T-helper 1 cell (primary cell): Measurements from ENCODE around the gene GABARAPL1.
"Not testable (repeated sequence)": the region's sequence is repeated elsewhere in the genome, so short reads cannot be mapped to it uniquely, and the experiment has no call there.

Experiments used
- DNase-seq, 5 donors: peaks; one replicate each; pipeline ENCODE4 v3.0.0-alpha.2; 2012 to 2020
- total RNA-seq, 4 donors: gene quantifications; one replicate each; lab custom pipeline; 2026; lab: John Stamatoyannopoulos, UW

Gene GABARAPL1
- total RNA-seq, result 97.9 to 231 (median 140) reads per million in 4 donors

DNA sequence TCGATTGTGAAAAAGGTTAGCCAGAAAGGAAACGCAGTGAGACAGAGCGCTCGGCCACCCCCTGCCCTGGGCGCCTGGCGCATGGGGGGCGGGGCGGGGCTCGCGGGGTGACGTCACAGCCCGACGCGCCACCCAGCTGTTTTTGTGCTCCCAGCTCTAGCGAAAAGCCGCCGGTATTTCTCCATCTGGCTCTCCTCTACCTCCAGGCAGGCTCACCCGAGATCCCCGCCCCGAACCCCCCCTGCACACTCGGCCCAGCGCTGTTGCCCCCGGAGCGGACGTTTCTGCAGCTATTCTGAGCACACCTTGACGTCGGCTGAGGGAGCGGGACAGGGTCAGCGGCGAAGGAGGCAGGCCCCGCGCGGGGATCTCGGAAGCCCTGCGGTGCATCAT is at the start of gene GABARAPL1:
GABARAPL1 (plus strand) TSS at position 139 of the 393 bp plus-strand sequence; CDS start at position 392, 253 bp downstream.
- peak; percentile 65 to 81 (median 75) for DNase-seq

DNA sequence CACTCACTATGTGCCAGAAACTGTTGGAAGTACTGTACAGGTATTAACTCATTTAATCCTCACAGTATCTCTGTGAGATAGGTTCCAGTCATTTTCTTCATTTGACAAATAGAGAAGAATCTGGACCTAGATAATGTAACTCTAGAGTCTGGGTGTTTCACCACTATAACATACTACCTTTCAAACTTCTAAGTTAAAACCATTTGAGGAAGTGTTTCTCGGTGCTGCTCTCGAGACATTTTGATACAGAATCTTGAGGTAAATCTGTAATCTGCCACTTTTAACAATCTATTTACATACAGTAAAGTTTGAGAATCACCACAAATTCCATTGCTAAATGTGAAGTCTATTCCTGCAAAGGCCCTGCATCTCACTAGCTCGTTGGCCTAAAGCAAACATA is 49.6 kb upstream of the GABARAPL1 start:
- no peak for DNase-seq

DNA sequence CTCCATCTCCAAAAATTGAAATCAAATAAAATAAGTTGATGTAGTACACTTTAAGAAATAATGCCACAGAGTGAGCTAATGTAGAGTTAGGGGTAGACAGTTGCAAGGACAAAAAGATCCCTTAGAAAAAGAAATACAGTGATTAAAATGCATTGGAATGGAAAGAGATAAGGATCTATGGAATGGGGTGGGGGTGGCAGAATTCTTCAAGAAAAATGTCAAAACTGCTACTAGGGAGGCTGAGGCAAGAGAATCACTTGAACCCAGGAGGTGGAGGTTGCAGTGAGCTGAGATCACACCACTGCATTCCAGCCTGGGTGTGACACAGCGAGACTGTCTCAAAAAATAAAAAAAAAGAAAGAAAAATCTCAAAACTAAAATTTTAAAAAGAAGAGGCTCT is 47.3 kb upstream of the GABARAPL1 start:
- no peak for DNase-seq

DNA sequence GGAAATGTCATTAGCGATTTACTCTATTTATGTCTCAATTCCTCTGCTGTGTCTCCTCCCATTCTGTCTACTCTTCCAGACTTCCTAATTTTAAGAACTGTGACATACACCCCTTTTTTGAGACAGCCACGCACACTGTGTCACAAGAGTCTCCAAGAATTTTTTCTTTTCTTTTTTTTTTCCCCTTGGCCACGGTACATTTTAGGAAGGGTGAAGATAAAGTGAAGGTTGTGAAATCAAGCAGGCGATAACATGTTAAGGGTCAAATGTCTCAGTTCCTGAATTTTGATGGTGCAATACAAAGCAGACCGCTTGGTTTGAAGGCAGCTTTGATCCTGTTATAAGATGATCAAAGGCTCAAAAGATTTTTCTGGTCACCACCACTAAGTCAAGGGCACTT is 45.1 kb upstream of the GABARAPL1 start:
- no peak for DNase-seq

DNA sequence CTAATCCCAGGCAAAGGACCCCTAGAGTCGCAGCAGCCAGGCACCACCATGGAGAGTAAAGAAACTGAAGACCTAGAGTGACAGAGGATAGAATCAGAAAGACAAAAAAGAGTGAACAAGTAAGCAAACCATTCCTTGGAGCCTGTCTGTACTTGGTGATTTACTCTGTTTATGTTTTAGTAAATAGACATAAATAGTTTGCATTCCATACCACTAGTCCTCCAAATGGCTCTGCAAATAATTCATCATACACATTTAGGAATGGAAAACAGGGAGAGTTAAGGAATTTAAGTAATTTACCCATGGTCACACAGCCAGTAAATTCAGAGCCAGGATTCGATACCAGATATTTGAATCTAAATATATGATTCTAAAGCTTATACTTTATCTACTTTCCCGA is 43.6 kb upstream of the GABARAPL1 start:
- DNase-seq, result no peak

DNA sequence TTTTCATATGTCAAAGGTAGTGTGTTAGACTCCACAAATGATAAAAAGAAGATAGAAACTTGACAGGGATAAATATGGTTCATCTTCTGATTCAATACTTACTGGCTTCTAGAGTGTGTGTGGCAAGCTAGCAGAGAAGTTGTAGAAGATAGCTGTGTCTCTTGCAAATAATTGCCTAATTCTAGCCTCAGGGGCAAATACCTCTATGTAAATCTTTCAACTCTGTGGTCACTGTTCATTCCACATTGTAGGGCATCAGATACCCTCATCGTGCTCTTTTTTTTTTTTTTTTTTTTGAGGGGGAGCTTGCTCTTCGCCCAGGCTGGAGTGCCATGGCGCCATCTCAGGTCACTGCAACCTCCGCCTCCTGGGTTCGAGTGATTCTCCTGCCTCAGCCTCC is 42.5 kb upstream of the GABARAPL1 start:
- DNase-seq, result no peak

DNA sequence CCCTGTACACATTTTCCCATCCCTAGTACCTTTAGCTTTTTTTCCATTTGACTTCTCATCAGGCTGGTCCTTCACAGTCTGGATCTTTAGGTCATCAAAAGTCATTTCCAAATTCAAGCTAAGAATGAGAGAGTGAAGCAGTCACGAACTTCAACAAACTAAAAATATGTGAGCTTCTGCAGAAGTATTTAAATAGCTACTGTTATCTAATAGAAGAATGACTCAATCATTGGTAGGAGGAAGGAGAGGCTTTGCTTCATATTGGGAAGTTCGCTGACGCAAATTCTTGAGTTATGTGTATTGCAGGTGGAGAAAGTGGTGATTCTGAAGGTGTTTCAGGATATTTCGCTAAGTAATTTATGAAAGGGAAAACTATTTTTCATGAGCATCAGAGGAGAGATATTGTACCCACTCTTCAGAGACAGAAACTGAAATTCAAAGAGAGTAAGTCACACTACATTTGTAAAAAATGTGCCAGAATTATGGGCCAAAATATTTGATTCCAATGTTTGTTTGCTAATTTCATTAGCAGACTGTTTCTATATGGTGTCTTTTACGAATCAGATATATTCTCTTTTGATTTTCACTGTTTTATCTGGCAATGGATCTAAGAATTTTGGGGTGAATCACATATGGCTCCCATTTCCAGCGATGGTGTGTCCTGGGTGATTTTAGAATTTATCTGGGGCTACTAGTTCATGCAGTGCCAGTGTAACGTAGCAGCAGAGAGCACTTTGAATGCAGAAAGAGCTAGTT is 40.5 kb upstream of the GABARAPL1 start, which contains the start of gene OLR1:
OLR1 (minus strand) TSS at position 160 of the 756 bp plus-strand sequence; CDS start at position 105, 55 bp downstream.
- no peak for DNase-seq

DNA sequence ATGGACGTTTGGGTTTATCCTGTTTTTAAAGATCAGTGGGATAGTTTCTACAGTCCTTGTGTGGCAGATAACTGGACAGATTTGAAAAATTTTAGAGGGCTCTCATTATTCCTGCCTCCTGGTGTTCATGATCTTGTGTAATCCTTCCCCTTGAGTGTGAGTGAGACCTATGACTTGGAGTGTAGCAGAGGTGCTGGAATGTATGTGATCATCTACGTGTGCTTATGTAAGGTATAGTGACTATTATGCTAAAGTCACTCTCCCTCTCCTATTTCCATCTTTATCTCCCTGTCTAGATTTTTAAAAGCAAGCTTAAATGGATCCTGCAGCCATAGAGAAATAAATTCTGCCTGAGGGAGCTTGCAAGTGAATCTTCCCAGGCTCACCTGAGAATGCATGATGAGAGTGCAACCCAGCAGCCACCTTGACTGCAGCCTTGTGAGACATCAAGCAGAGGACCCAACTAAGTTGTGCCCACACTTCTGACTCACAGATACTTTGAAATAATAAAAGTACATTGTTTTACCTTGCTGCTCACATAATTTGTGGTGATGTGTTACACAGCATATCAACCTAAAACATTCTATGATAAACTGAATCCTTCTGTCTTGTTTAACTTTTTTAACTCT is 37.6 kb upstream of the GABARAPL1 start:
- DNase-seq, result no peak

DNA sequence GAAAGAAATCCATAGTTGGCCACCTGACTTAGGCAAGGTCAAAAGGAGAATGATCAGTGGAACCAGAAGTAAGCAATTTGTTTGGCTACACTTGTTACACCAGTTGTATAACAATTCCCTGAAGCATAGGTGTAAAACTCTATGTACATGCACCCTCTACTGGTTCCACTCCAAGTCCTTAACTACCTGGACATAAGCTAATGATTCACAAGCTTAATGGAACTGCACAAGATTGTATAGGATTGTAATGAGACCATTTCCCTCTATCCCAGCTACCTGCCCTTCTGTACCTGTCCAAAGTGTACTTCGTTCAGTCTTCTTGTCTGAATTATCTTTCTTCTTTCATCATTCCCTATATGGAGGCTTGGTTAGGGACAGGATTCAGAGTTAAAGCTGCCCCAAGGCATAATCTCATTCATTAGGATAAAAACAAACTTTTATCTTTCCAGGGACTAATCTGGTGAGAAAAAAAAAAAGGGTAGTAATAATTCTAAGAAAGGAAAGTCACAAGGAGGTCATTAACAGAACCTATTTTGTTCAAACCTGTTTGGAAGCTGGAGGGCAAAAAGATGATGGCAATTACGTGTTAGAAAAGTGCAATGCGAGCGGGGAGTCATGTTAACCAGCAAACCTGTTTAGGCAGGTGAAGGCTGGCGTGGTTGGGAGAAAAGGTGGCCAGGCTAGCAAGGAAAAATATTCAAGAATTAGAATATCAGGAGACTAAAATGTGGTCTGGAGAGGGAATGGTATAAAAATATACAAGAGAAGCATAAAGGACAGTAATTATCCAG is 36.6 kb upstream of the GABARAPL1 start:
- no peak for DNase-seq

DNA sequence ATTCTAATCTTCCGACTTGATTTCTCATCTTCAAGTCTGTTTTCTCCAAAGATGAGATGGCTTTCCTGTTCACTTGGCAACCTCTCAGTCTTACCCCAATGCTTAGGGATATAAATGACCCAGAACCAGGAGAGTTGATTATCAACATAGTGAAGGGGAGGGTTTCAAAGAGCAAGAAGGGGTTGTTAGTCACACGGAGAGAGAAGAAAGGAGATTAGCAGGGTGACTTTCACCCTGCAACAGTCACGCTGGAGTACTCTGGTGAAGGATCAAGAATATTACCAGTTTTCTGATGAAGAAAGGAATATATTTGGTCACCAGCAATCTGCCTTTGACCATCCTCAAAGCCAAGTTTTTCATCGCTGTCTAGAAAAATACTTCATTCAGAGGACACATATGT is 33.9 kb upstream of the GABARAPL1 start, which contains the start of gene TMEM52B:
TMEM52B (plus strand) TSS at position 212 of the 400 bp plus-strand sequence. CDS start 543 bp downstream, outside the sequence.
- no peak for DNase-seq

DNA sequence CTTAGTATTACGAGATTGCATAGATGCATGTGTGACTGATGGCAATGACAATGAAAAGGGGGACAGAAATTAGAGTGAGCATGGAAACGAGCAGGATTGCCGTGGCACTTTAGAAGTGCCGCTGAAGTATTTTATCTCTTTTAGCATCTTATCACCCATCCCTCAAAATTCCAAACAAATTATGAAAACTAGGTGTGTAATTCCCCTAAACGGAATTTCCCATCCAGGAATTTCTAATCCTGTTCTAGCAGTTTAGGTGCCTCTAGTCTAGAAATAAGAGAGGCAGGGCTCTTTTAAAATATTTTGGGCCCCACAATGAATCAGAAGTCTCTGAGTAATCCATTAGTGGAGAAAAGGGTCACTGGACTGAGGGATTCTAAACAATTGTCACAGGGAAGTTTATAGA is 32.9 kb upstream of the GABARAPL1 start:
- no peak for DNase-seq

DNA sequence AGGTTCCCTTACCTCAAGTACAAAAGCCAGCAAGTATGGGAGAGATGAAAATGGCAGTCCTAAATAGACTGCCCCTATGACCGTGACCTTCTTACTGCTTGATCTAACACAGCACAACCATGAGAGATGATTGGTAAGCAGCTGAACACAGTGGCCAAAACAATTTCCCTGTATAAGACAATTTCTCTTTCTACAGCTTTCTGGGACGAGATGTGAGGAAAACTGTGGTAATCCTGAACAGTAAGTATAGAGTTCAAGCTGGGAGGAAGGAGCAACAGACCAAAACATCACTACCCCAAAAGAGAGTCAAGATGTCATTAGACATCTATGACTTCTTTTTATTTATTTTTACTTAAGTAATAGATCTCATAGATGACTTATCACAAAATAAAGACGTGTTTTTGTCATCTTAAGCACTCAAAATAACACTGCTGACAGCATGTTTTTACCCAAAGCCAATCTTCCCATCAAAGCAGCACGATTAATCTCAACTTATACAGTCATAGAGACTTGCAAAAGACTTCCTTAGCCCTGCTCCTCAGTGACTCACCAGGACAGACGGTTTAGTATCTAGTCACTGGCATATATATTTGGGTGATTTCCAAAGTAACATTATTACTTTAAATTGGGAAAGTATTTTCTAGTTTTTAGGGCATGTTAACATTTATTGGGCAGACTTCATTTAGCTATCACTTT is 30.2 kb upstream of the GABARAPL1 start:
- no peak for DNase-seq

DNA sequence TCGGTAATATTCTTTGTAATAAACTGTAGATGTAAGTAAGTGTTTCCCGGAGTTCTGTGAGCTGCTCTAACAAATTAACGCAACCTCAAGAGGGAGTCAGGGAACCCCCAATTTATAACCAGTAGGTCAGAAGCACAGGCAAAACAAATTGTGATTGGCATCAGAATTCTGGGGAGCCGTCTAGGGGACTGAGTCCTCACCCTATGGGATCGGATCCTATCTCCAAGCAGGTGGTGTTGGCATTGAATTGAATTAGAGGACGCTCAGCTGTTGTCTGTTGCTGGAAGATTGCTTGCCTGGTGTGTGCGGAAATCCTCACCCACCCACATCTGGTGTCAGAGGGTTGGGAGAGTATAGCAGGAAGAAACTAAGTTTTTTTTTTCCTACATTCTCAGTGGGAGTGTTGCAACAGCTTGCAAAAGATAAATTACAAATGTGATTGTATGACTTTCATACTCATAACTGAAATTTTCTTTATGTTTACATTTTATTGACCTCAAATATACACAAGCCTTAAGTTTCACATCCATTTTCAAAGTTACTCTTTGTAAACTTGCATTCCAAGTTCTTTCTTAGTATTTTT is 28.3 kb upstream of the GABARAPL1 start:
- DNase-seq, result no peak

DNA sequence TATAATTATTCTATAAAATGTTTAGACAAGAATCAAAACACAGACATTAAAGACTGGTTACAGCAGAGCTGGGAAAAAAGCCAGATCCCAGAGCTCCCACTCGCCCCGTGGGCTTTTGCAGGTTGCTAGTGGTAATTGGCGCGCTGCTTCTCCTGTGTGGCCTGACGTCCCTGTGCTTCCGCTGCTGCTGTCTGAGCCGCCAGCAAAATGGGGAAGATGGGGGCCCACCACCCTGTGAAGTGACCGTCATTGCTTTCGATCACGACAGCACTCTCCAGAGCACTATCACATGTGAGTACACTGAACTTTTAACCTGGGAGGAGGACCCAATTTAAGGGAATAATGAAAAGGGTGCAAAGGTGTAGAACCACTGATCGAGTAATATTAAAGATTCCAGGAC is 26.4 kb upstream of the GABARAPL1 start:
- no peak for DNase-seq

DNA sequence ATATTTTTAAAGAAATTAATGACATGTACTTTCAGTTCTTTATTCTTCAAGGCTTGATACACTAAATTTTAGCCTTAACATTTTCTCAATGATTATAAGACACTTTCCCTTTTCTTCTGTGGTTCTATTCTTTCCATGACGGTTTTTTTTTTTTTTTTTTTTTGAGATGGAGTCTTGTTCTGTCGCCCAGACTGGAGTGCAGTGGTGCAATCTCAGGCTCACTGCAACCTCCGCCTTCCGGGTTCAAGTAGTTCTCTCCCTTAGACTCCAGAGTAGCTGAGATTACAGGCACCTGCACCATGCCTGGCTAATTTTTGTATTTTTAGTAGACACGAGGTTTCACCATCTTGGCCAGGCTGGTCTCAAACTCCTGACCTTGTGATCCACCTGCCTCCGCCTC is 25.7 kb upstream of the GABARAPL1 start:
- not testable (repeated sequence) for DNase-seq

DNA sequence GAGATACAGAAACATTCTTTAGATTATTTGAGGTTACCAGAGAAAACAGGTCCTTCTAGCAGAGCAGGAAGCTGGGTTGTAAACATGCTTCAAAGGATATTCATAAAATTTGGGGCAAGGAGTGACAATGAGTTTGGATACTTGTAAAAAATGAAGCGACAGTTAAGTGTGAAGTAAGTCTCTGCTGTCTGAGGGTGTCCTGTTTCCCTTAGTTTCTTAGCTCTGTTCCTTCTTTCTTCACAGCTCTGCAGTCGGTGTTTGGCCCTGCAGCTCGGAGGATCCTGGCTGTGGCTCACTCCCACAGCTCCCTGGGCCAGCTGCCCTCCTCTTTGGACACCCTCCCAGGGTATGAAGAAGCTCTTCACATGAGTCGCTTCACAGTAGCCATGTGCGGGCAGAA is 23.0 kb upstream of the GABARAPL1 start:
- DNase-seq, result no peak

DNA sequence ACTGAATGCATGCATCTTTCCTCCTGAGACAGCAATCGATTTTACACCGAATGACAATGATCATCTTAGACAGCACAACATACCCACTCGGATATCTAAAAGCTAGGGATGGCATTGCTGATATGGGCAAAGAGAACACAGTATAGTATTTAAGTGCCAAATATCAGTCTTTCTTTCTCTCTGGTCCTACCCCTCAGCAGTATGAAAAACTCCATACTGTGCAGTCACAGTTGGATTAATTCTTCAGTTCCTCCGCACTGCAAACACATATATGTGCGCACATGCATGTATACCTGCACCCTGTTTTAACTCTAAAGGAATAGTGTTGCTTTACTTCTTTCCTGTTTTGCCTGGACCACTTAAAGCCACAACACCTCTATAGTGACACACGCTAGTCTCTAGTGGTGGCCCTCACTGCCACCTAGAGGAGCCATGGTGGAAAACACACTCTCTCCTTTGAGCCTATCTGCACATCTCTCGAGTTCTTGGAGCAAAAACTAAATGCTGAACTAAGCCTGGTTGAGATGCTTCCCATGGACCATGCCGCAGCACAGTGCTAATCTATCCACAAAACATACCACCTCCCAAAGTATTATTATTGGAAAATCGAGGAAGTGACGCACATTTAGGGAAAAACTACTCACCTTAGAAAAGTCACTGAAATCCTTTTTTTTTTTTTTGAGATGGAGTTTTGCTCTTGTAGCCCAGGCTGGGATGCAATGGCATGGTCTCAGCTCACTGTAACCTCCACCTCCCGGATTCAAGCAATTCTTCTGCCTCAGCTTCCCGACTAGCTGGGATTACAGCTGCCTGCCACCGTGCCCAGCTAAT is 21.9 kb upstream of the GABARAPL1 start:
- DNase-seq, result peak in 4 of 5 donors; percentile 23 to 53 (median 30)

DNA sequence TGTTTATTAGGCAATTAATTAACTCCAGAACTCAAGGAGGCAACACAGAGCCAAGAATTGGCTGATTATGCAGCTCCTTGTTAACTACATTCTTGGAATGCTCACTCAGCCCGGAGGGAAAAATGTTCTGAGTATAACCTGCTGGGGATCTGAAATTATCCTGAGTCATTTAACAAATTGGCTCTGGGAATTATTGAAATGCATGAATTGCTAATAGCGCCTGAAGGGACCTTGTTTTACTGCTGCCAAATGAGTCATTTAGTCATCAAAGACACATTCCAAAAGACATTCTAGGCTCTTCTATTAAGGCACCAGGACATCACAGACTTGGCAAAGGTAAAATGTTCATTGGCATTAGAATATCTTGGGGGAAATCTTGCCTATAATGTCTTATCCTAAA is 20.8 kb upstream of the GABARAPL1 start:
- no peak for DNase-seq

DNA sequence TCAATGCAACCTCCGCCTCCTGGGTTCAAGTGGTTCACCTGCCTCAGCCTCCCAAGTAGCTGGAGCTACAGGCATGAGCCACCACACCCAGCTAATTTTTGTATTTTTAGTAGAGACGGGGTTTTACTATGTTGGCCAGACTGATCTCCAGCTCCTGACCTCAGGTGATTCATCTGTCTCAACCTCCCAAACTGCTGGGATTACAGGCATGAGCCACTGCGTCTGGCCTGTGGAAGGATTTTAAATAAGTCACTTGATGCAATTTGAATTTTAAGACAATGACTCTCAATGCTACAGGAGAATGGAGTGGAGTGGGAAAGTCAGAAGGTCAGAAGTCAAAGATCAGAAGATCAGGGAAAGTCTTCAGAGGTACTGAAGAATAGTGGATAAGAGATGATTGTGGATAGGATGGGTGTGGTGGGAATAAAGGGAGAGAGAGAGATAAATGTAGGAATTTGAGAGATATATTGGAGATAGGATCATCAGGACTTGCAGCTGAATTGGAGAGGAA is 18.5 kb upstream of the GABARAPL1 start:
- no peak for DNase-seq

DNA sequence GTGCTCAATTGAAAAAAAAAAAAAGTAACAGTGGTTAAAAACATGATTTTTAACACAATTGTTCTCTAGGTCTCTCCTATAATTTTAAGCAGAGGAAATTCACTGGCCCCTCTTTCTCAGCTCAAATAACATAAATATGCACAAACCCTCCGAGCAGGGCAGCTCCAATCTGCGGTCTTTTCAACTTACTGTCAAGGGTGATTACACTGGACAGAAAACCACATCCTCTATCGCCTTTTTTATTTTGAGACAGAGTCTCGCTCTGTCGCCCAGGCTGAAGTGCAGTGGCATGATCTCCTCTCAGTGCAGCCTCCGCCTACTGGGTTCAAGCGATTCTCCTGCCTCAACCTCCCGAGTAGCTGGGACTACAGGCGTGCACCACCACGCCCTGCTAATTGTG is 16.5 kb upstream of the GABARAPL1 start:
- DNase-seq, result no peak

DNA sequence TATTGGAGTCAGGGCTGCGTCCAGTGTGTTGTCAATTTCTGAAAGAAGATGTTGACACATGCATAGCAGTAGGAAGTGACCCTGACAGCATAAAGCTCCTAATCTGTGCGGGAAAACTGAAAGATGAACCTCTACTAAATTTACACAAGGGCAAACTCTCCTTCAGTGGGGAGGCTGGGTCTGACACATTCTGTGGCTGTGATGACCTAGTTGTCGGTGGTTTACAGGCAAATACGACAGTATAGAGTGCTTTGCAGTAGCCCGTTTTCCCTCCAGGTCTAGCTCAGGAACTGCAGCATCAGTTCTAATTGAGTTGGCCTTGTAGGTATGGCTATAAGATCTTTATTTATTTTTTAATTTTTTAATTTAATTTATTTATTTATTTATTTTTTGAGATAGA is 14.8 kb upstream of the GABARAPL1 start:
- DNase-seq, result no peak
